HepG2 (cell line): ENCODE measurements around the gene CTBP1. TPM values are rescaled to one million over a fixed set of nuclear protein-coding genes. Genes with fewer than 3 reads are reported as not detected.

Experiments used
- ATAC-seq: fragments of 200-7000 bp; cut with Tn5 transposase; 3 replicates; pipeline ENCODE4 v1.9.1; 2020; ENCODE audit warnings: mild to moderate bottlenecking, moderate library complexity
- BruUV-seq: library from RNA; stranded (reverse); fragments of 400-500 nt; replicated peaks from 2 replicates; lab custom pipeline; 2021; lab: Mats Ljungman, UMichigan
- CTCF ChIA-PET: fragments of 300-600 bp; formaldehyde crosslinking; extraction: SDS; loops from one replicate; lab custom pipeline; 2021; ENCODE audit warnings: low total read pairs, inconsistent platforms, low intra/inter-chr PET ratio; lab: Yijun Ruan, JAX
- POLR2A ChIA-PET: fragments of 350-600 bp; sonication (Branson Sonifier 250); formaldehyde crosslinking; loops from one replicate; lab custom pipeline; 2020; ENCODE audit warnings: antibody characterized with exemption, inconsistent platforms; lab: Yijun Ruan, JAX
- DNase-seq: peaks from one replicate; pipeline ENCODE4 v3.0.0-alpha.2; 2015; ENCODE audit warnings: low spot score
- FAIRE-seq: peaks from 3 replicates; lab custom pipeline; 2011; peaks lifted over from hg19 to GRCh38; lab: Jason Lieb, UNC
- H2AFZ ChIP-seq: one replicate; pipeline ENCODE4 v1.6.1; 2011; ENCODE audit warnings: low read length, inconsistent platforms
- H3K27ac ChIP-seq: fragments of 300-600 bp; 3 replicates; pipeline ENCODE4 v1.8.0; 2011; ENCODE audit warnings: mixed run types, mild to moderate bottlenecking, mixed read lengths, low read length, inconsistent platforms; ENCODE audit not compliant: insufficient read depth; ENCODE audit errors: extremely low read length
- H3K27me3 ChIP-seq, 2 experiments: fragments of 200-600 bp in 1 of 2; 2 replicates in 1 of 2; 3 replicates in 1 of 2; pipeline versions ENCODE4 v1.6.0 to v1.8.0; 2011; ENCODE audit warnings: low read length in 2 of 2, mild to moderate bottlenecking in 2 of 2, moderate library complexity in 2 of 2, inconsistent platforms in 1 of 2; ENCODE audit not compliant: insufficient read depth in 2 of 2, control insufficient read depth in 1 of 2
- H3K36me3 ChIP-seq, 2 experiments: fragments of 200-600 bp in 1 of 2; replicated peaks in 1 of 2; 2 replicates in 1 of 2; 3 replicates in 1 of 2; pipeline versions ENCODE4 v1.5.1 to v1.8.0; 2011; ENCODE audit warnings: low read length in 2 of 2, inconsistent platforms in 1 of 2; ENCODE audit not compliant: insufficient read depth in 2 of 2, control insufficient read depth in 1 of 2
- H3K4me1 ChIP-seq: 2 replicates; pipeline ENCODE4 v1.5.1; 2012; ENCODE audit warnings: low read length, inconsistent platforms; ENCODE audit not compliant: insufficient read depth
- H3K4me2 ChIP-seq: 2 replicates; pipeline ENCODE4 v1.6.0; 2011; ENCODE audit warnings: low read depth, low read length, inconsistent platforms
- H3K4me3 ChIP-seq, 3 experiments: fragments of 200-600 bp in 1 of 3; sonication (generic), shearing (Covaris generic) in 1 of 3; replicated peaks in 1 of 3; 2 replicates each; pipeline ENCODE4 v1.5.1; 2011 to 2016; ENCODE audit warnings: low read length in 3 of 3, inconsistent platforms in 2 of 3, low read depth in 2 of 3, mild to moderate bottlenecking in 2 of 3, control low read depth in 1 of 3, mixed read lengths in 1 of 3; ENCODE audit not compliant: insufficient read depth in 1 of 3
- H3K79me2 ChIP-seq: one replicate; pipeline ENCODE4 v1.6.1; 2011; ENCODE audit warnings: low read length, inconsistent platforms; ENCODE audit not compliant: insufficient read depth
- H3K9ac ChIP-seq: 2 replicates; pipeline ENCODE4 v1.6.0; 2011; ENCODE audit warnings: mild to moderate bottlenecking, low read depth, low read length, inconsistent platforms; ENCODE audit not compliant: insufficient read depth
- H3K9me3 ChIP-seq: 2 replicates; pipeline ENCODE4 v1.5.1; 2012; ENCODE audit warnings: mild to moderate bottlenecking, low read length
- H4K20me1 ChIP-seq: 2 replicates; pipeline ENCODE4 v1.6.0; 2011; ENCODE audit warnings: inconsistent platforms, mild to moderate bottlenecking, low read length, moderate library complexity; ENCODE audit not compliant: insufficient read depth
- ATF5 ChIP-seq: sonication (generic); formaldehyde crosslinking; IDR thresholded peaks from 2 replicates; pipeline ENCODE4 v1.4.0; 2020; ENCODE audit warnings: mild to moderate bottlenecking, low read depth, missing genetic modification reagents
- HOXA7 ChIP-seq: sonication (generic); formaldehyde crosslinking; IDR thresholded peaks from 2 replicates; pipeline ENCODE4 v1.8.1; 2022; ENCODE audit warnings: mild to moderate bottlenecking, missing genetic modification reagents, moderate library complexity
- RFXAP ChIP-seq: sonication (generic); formaldehyde crosslinking; IDR thresholded peaks from 2 replicates; pipeline ENCODE4 v1.4.0; 2020; ENCODE audit warnings: missing genetic modification reagents, borderline replicate concordance
- RORA ChIP-seq: sonication (generic); formaldehyde crosslinking; IDR thresholded peaks from 2 replicates; pipeline ENCODE4 v1.5.0; 2020; ENCODE audit warnings: mild to moderate bottlenecking, missing genetic modification reagents, moderate library complexity
- ZEB1 ChIP-seq: IDR thresholded peaks from 2 replicates; pipeline ENCODE4 v1.6.1; 2012; ENCODE audit warnings: mild to moderate bottlenecking, low read depth, inconsistent platforms; ENCODE audit not compliant: insufficient replicate concordance
- ZNF740 ChIP-seq: sonication (generic); formaldehyde crosslinking; IDR thresholded peaks from 2 replicates; pipeline ENCODE4 v1.4.0; 2020; ENCODE audit warnings: missing genetic modification reagents
- WGBS: methylation state at CpG from one replicate; pipeline ENCODE4 v1.1.6; 2017; ENCODE audit warnings: low lambda C conversion rate; 5-methylcytosine and 5-hydroxymethylcytosine counted together
- in situ Hi-C: cut with HindIII; loops from 2 replicates; pipeline ENCODE4 v1.10.0; 2017; ENCODE audit warnings: low pct_unique_long_range_greater_than_20kb; ENCODE audit not compliant: extremely low pct_ligation_motif_present
- intact Hi-C: fragments of 100-400 bp; cut with micrococcal nuclease; formaldehyde crosslinking; loops from one replicate; pipeline ENCODE4 v1.10.0; 2022; ENCODE audit not compliant: unreplicated experiment
- polyA plus RNA-seq, 8 experiments: library from polyadenylated mRNA; depleted of rRNA in 3 of 8; stranded (reverse) in 7 of 8; unstranded in 1 of 8; fragments of >200 nt; fragmentation: Illumina TruSeq in 4 of 8; extraction: Trizol in 4 of 8; gene quantifications; 2 replicates each; pipeline versions ENCODE4 v1.2.1 to v1.2.3, GENCODE V29; 2011 to 2016; ENCODE audit warnings: low read depth in 4 of 8, missing spikeins in 1 of 8, mixed read lengths in 1 of 8; ENCODE audit not compliant: insufficient read depth in 1 of 8
- total RNA-seq, 5 experiments: library from RNA; depleted of rRNA; stranded (reverse); fragments of >200 nt; fragmentation: Illumina TruSeq; extraction: Trizol; gene quantifications; 2 replicates each; pipeline ENCODE4 v1.2.3, GENCODE V29; 2016; ENCODE audit warnings: low read depth in 1 of 5
- TF ChIP-seq, protein P1 (sequence below): sonication (generic); formaldehyde crosslinking; conservative IDR thresholded peaks from 2 replicates; pipeline ENCODE4 v1.5.0; 2020; ENCODE audit warnings: missing genetic modification reagents

CTBP1 gene
- total and polyA plus RNA-seq, 2 of the 13 experiments (the other 11 are each of a cell fraction or from before 2014, with no cell fraction given) = 78.5 to 112 TPM

GRCh38 chr4:1291091-1291490 is 42.2 kb upstream of the CTBP1 start:
- in situ Hi-C loops (no loop called here), intact Hi-C loops (no loop called here)
- ATAC-seq = no peak
- Histone ChIP-seq H4K20me1 (peaks cover 46% of the 10 kb centered on the region), H3K4me3 (peak overlapping the region; percentile 81 to 94 (median 84)), H3K27me3 (no peaks in the 10 kb centered on the region; a peak in 1 of 5 replicates), H3K4me1 (peaks cover 50% of the 10 kb centered on the region), H3K9ac (peak overlapping the region; percentile 96), H3K4me2 (peak overlapping the region; percentile 85), H3K79me2 (peaks cover 65% of the 10 kb centered on the region), H3K27ac (peak overlapping the region; percentile 72), H3K9me3 (peaks cover 4% of the 10 kb centered on the region; the same call in 1 of the 2 replicates), H3K36me3 (no peaks in the 10 kb centered on the region; a peak in 2 of 5 replicates), H2AFZ (no peak overlapping the region)
- BruUV-seq = no TSS peak
- DNase-seq = no peak
- ChIA-PET POLR2A (interaction anchor here (2.4 to 5.5 kb wide), 2 partner anchors 18 to 55 kb away, joined by 29 to 33 read pairs; partner anchors contain the start of gene UVSSA), CTCF (no interaction called here)
- peak; percentile 4 for FAIRE-seq
- TF ChIP-seq ZNF740 (CRISPR knock-in tag) (no peak), RORA (CRISPR knock-in tag) (no peak), HOXA7 (CRISPR knock-in tag) (no peak), RFXAP (CRISPR knock-in tag) (no peak), ZEB1 (no peak), ATF5 (CRISPR knock-in tag) (no peak)
- TF ChIP-seq, protein P1, sequence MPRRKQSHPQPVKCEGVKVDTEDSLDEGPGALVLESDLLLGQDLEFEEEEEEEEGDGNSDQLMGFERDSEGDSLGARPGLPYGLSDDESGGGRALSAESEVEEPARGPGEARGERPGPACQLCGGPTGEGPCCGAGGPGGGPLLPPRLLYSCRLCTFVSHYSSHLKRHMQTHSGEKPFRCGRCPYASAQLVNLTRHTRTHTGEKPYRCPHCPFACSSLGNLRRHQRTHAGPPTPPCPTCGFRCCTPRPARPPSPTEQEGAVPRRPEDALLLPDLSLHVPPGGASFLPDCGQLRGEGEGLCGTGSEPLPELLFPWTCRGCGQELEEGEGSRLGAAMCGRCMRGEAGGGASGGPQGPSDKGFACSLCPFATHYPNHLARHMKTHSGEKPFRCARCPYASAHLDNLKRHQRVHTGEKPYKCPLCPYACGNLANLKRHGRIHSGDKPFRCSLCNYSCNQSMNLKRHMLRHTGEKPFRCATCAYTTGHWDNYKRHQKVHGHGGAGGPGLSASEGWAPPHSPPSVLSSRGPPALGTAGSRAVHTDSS (CRISPR knock-in tag) = no peak
- WGBS = 38% methylated on average over 9 of the region's 9 CpGs
